Activated T-cell treated with anti-CD3 and anti-CD28 coated beads for 1 hour (primary cell): ENCODE data around the gene SLC7A10.
"Not testable (repeated sequence)": the region's sequence is repeated elsewhere in the genome, so short reads cannot be mapped to it uniquely, and the experiment has no call there.

Source experiments
- DNase-seq: peaks from one replicate; pipeline ENCODE4 v3.0.0-alpha.2; 2020; ENCODE audit warnings: low read depth

SLC7A10 gene

GRCh38 chr19:33238481-33239149 lies 13.0 kb upstream of the SLC7A10 start:
- DNase-seq = no peak

- DNase-seq = no peak
Measured at GRCh38 chr19:33236696-33237390, 11.2 kb upstream of the SLC7A10 start.

GRCh38 chr19:33235996-33236350 lies 10.3 kb upstream of the SLC7A10 start:
- no peak for DNase-seq

DNA sequence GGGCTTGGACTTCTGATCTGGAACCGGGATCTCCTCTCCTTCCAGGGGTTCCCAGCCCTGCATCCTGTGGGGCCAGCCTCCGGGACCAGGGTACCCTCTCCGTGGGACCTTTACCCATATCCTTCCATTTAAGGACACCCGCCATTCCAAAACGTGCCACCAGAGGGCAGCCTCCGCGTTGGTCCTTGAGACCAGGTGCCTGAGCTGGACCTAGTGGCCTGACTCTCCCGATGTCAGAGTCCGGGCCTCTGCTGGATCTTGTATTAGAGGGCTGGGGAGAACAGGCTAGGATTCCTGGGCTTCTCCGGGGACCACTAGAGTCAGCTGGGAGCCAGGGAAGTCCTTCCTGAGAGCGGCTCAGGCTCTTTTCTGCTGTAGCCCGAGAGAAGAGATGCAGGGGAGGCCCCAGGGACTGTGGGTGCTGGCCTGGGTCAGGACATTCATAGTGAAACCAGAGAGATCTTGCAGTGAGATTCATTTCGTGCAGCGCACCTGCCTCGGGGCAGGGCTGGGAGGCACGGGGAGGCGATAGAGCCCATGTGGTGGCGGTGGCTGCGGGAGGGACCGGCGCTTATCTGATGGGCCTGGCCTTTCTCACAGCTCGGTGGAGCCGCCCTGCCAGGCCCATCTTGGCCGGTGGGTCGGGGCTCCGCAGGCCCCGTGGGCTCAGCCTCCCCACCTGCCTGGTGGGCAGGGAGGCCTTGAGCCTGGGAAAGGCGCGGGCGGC lies 9.8 kb upstream of the SLC7A10 start:
- DNase-seq = peak; percentile 76

DNA sequence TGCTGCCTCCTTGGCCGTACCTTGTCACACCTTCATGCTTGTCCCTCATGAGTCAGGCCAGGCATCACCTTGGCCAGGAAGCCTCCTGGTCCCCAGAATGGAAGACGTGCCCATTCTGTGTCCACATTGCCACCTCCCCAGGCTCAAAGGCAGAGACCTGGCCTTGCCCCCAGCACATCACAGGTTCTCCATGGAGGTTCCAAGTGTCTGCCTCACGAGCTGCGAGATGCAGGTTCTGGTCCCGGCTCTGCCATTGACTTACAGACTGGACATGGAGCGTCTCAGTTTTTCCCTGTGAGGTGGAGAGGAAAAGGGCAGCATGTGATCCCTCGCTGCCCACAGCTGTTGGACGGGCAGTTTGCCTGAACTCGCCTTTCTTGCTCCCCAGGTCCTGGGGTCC lies 9.1 kb upstream of the SLC7A10 start:
- DNase-seq = no peak

- DNase-seq = no peak
Measured at GRCh38 chr19:33234092-33234491, 8.4 kb upstream of the SLC7A10 start.

- no peak for DNase-seq
Measured at GRCh38 chr19:33233056-33233873, 7.6 kb upstream of the SLC7A10 start.

GRCh38 chr19:33232656-33233055 lies 7.0 kb upstream of the SLC7A10 start:
- no peak for DNase-seq

DNA sequence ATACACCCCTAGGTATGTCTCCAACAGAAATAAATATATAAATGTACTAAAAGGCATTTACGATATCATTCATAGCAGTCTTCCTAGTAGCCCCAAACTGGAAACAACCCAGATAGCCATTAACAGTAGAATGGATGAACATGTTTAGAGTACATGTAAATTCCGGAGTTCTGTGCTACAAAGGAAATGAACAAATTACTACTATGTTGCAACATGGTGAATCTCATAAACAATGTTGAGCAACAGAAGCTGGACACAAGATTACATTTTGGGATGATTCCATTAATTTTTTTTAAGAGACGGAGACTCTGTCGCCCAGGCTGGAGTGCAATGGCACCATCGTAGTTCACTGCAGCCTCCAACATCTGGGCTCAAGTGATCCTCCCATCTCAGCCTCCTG lies 5.9 kb upstream of the SLC7A10 start:
- DNase-seq = no peak

- no peak for DNase-seq
Measured at GRCh38 chr19:33229962-33230361, 4.3 kb upstream of the SLC7A10 start.

DNA sequence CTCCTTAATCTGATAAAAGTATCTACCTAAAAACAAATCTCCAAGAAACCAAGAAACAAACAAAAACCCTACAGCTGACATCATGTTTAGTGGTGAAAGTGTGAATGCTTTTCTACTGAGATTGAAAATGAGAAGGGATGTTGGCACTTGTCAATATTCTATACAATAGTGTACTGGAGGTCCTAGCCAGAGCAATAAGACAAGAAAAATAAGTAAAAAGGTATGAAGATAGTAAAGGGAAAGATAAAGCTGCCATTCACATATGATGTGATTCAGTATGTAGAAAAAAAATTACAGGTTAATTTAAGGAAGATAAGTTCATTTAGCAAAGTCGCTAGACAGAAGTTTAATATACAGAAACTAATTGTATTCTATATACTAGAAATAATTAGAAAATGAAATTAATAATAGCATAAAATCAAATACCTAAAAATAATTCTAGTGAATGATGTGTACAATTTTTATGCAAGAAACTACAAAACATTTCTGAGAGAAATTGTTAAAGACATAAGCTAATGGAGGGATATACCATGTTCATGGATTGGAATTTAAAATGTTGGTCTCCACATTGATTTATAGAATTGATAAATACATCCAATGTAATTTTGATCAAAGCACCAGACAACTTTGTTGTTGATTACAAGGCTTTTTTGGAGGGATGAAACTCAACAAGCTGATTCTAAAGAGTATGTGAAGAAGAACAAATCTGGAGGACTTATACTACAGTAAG lies 2.4 kb upstream of the SLC7A10 start:
- DNase-seq = no peak

DNA sequence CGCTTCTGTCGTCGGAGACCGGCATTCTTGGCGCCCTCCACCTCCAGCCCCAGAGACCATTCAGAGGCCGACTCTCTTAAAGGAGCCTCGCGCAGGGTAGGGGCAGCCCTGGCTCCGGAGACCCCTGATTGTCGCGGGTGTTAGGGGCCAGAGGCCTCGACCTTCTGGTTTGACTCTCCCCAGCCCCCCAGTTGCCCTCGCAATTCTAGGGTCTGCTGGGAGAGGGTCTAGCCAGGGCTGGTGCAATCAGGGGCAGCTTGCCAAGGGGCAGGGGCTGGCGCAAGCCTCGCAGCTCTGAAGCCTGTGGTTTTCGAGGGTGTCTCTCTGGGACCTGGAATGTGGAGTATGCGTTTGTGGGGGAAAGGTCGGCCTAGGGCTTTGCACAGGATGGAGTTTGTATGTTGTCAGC lies 1.6 kb upstream of the SLC7A10 start:
- DNase-seq = no peak

GRCh38 chr19:33226550-33227241 lies 1.0 kb upstream of the SLC7A10 start:
- DNase-seq = no peak

- no peak for DNase-seq
Measured at GRCh38 chr19:33224694-33225457, 774 bp downstream of the SLC7A10 start.

- DNase-seq = not testable (repeated sequence)
Measured at GRCh38 chr19:33222255-33222654, 3.4 kb downstream of the SLC7A10 start.

DNA sequence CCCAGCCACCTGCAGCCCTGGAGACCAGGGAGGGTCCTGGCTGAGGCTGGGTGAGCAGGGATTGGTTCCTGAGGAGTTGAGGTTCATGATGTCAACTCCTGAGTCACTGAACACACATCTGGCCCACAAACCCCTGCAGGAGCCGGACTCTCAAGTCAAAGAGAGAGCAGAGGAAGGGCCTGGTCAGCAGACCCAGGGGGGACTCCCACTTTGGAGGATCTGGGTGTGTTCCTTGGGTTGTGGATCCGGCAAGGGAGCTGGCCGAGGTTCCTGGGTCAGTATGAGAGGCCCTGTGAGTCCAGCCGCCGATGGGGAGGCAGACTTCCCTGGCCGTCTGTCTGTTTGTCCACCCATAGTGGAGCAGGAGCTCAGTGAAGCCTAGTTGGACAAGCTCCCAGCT lies 4.0 kb downstream of the SLC7A10 start:
- DNase-seq = no peak

- no peak for DNase-seq
Measured at GRCh38 chr19:33220735-33221134, 4.9 kb downstream of the SLC7A10 start.

- no peak for DNase-seq
Measured at GRCh38 chr19:33220115-33220514, 5.5 kb downstream of the SLC7A10 start.

- no peak for DNase-seq
Measured at GRCh38 chr19:33219261-33219815, 6.3 kb downstream of the SLC7A10 start.

GRCh38 chr19:33217881-33218280 lies 7.8 kb downstream of the SLC7A10 start:
- DNase-seq = no peak
